ENCODE measurements around the gene CBX2.

DNA sequence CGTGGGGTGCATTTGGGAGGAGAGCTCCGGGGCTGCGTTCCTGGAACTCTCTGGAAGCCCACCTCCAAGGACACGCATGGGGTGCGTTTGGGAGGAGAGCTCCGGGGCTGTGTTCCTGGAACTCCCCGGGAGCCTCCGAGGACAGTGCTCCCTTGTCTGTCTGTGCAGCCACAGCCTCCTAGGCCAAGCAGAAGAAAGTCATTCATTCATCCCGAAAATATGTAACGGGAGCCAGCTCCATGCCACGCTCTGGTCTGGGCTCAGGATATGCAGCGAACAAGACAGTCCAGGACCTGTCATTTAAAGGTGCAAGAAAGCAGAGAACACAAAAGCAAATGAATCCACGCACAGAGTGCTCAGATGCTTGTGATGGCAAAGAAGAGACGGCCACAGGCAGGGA lies 39.3 kb upstream of the CBX2 start:
- TF ChIP-seq, protein P1, sequence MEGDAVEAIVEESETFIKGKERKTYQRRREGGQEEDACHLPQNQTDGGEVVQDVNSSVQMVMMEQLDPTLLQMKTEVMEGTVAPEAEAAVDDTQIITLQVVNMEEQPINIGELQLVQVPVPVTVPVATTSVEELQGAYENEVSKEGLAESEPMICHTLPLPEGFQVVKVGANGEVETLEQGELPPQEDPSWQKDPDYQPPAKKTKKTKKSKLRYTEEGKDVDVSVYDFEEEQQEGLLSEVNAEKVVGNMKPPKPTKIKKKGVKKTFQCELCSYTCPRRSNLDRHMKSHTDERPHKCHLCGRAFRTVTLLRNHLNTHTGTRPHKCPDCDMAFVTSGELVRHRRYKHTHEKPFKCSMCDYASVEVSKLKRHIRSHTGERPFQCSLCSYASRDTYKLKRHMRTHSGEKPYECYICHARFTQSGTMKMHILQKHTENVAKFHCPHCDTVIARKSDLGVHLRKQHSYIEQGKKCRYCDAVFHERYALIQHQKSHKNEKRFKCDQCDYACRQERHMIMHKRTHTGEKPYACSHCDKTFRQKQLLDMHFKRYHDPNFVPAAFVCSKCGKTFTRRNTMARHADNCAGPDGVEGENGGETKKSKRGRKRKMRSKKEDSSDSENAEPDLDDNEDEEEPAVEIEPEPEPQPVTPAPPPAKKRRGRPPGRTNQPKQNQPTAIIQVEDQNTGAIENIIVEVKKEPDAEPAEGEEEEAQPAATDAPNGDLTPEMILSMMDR (IDR thresholded peaks at IDR 0.05), result no peak
- no peak for TF ChIP-seq POLR2A (IDR thresholded peaks at IDR 0.05)
